K562 (cell line): ENCODE measurements around the gene OPA3. TPM values are rescaled to one million over a fixed set of nuclear protein-coding genes. Genes with fewer than 3 reads are reported as not detected.

Experiments used
- ATF6 ChIP-seq: sonication (generic); formaldehyde crosslinking; IDR thresholded peaks from 2 replicates; pipeline ENCODE4 v1.4.0; 2020; ENCODE audit warnings: mild to moderate bottlenecking, missing genetic modification reagents
- CEBPB ChIP-seq: fragments of 450-650 bp; IDR thresholded peaks from 2 replicates; pipeline ENCODE4 v1.6.1; 2016; ENCODE audit warnings: missing genetic modification characterization, missing compliant biosample characterization
- CEBPZ ChIP-seq: fragments of 150-350 bp; IDR thresholded peaks from 2 replicates; pipeline ENCODE4 v1.6.1; 2014; ENCODE audit warnings: low read depth, mild to moderate bottlenecking, low read length, borderline replicate concordance
- DPF2 ChIP-seq: fragments of 450-650 bp; IDR thresholded peaks from 2 replicates; pipeline ENCODE4 v1.6.1; 2016
- IFI16 ChIP-seq: fragments of 250-450 bp; sonication (Bioruptor Pico); IDR thresholded peaks from 2 replicates; pipeline ENCODE4 v2.1.2; 2022; ENCODE audit warnings: mild to moderate bottlenecking, inconsistent platforms
- IRF1 ChIP-seq: sonication (generic); formaldehyde crosslinking; IDR thresholded peaks from 2 replicates; pipeline ENCODE4 v1.8.0; 2022; ENCODE audit warnings: missing genetic modification reagents, mild to moderate bottlenecking, borderline replicate concordance
- MXI1 ChIP-seq: IDR thresholded peaks from 2 replicates; pipeline ENCODE4 v1.6.1; 2011; ENCODE audit warnings: low read depth, mild to moderate bottlenecking, improper control_type of control experiment, low read length
- NFIX ChIP-seq: fragments of 250-450 bp; sonication (Bioruptor Pico); IDR thresholded peaks from 2 replicates; pipeline ENCODE4 v1.4.0; 2020; ENCODE audit warnings: low read depth, mild to moderate bottlenecking, moderate library complexity
- PHB ChIP-seq: fragments of 250-450 bp; sonication (Bioruptor Pico); IDR thresholded peaks from 2 replicates; pipeline ENCODE4 v1.5.0; 2021
- RBM39 ChIP-seq: fragments of 200-400 bp; formaldehyde crosslinking; optimal IDR thresholded peaks from 2 replicates; pipeline ENCODE3; 2018; ENCODE audit warnings: low read depth, low read length
- TCF15 ChIP-seq: fragments of 250-450 bp; sonication (Bioruptor Pico); IDR thresholded peaks from 2 replicates; pipeline ENCODE4 v1.8.0; 2022; ENCODE audit warnings: moderate library complexity, mild to moderate bottlenecking, inconsistent platforms
- TCF7 ChIP-seq: sonication (generic); IDR thresholded peaks from 2 replicates; pipeline ENCODE4 v1.6.1; 2016; ENCODE audit warnings: antibody characterized with exemption, borderline replicate concordance
- TEAD1 ChIP-seq, 2 experiments: fragments of 450-650 bp in 1 of 2; sonication (generic) in 1 of 2; formaldehyde crosslinking; IDR thresholded peaks; 2 replicates each; pipeline versions ENCODE4 v1.4.0 to v1.8.0; 2020 to 2022; ENCODE audit warnings: mild to moderate bottlenecking in 2 of 2, missing genetic modification reagents in 1 of 2
- ZC3H8 ChIP-seq: fragments of 450-650 bp; IDR thresholded peaks from 2 replicates; pipeline ENCODE4 v1.6.1; 2017
- ZFP1 ChIP-seq: fragments of 450-650 bp; formaldehyde crosslinking; IDR thresholded peaks from 2 replicates; pipeline ENCODE4 v1.4.0; 2020; ENCODE audit warnings: mild to moderate bottlenecking, mixed read lengths
- ZMIZ1 ChIP-seq, 2 experiments: fragments of 150-350 bp in 1 of 2; IDR thresholded peaks; 2 replicates each; pipeline ENCODE4 v1.6.1; 2012 to 2016; ENCODE audit warnings: low read depth in 2 of 2, low read length in 2 of 2, mild to moderate bottlenecking in 1 of 2, moderate library complexity in 1 of 2
- ZNF584 ChIP-seq: fragments of 200-800 bp; sonication (Bioruptor generic); IDR thresholded peaks from 2 replicates; pipeline ENCODE4 v1.6.1; 2016; ENCODE audit warnings: low read depth, mild to moderate bottlenecking, missing genetic modification characterization, missing compliant biosample characterization
- ZNF778 ChIP-seq: fragments of 450-650 bp; formaldehyde crosslinking; IDR thresholded peaks from 2 replicates; pipeline ENCODE4 v1.4.0; 2020; ENCODE audit warnings: mild to moderate bottlenecking, moderate library complexity
- polyA plus RNA-seq, 8 experiments: library from polyadenylated mRNA; depleted of rRNA in 4 of 8; stranded (reverse) in 5 of 8; unstranded in 3 of 8; fragments of >200 nt; fragmentation: Nextera tagmentation in 2 of 8; fragmentation: Illumina TruSeq in 1 of 8; extraction: Ambion mirVana in 2 of 8; extraction: Trizol in 1 of 8; gene quantifications; 2 replicates each; pipeline versions ENCODE4 v1.2.1 to v1.2.3, GENCODE V29; 2011 to 2014; ENCODE audit warnings: inconsistent platforms in 1 of 8, missing spikeins in 1 of 8
- total RNA-seq, 7 experiments: library from RNA; depleted of rRNA in 6 of 7; stranded (reverse); fragments of >200 nt in 6 of 7; fragmentation: Illumina TruSeq in 2 of 7; extraction: Trizol in 2 of 7; gene quantifications; 2 replicates each; pipeline versions ENCODE4 v1.2.1 to v1.2.3, GENCODE V29; 2011 to 2021; ENCODE audit warnings: low replicate concordance in 1 of 7

OPA3 gene
- total and polyA plus RNA-seq, 9 of the 15 experiments (the other 6 are each of a cell fraction or from before 2014, with no cell fraction given): 1.4 to 18.8 (median 9.0) TPM

- TF ChIP-seq ATF6 (CRISPR knock-in tag): no peak
- TF ChIP-seq DPF2: no peak
- no peak for TF ChIP-seq CEBPB (tag)
- TF ChIP-seq ZC3H8: no peak
- TF ChIP-seq TCF7: peak; percentile 67; the same call in 1 of the 2 replicates
- TF ChIP-seq ZNF584 (CRISPR knock-in tag): no peak
- TF ChIP-seq TEAD1 (CRISPR knock-in tag; IDR thresholded peaks at IDR 0.05): peak; percentile 5 to 61; a peak in 3 of 4 replicates
- peak; percentile 38 to 84; a peak in 3 of 4 replicates for TF ChIP-seq ZMIZ1 (IDR thresholded peaks at IDR 0.05; ENCODE audit: low read depth in 2 of 2, low read length in 2 of 2)
- peak; percentile 5; the same call in 1 of the 2 replicates for TF ChIP-seq MXI1
- TF ChIP-seq RBM39: no peak
- TF ChIP-seq IRF1 (CRISPR knock-in tag): no peak
- TF ChIP-seq IFI16 (CRISPR knock-in tag): no peak
- TF ChIP-seq ZFP1 (CRISPR knock-in tag): no peak
- TF ChIP-seq TCF15 (CRISPR knock-in tag): no peak
- no peak for TF ChIP-seq ZNF778
- TF ChIP-seq PHB: no peak
- TF ChIP-seq CEBPZ: no peak
- TF ChIP-seq NFIX (CRISPR knock-in tag): no peak
These were observed 106.0 kb downstream of the OPA3 start (continued) for GRCh38 chr19:45478454-45479238.
